Measurements from ENCODE around the gene UBE2Q2.

GRCh38 chr15:75900577-75900976, 57.3 kb downstream of the UBE2Q2 start:
- TF ChIP-seq CTCF (IDR thresholded peaks at IDR 0.05; ENCODE audit: low read depth, low read length) (no peak), EZH2phosphoT487 (IDR thresholded peaks at IDR 0.05; ENCODE audit: low read depth) (no peak)
